PC-9 (cell line): ENCODE data around the gene RNU5D-1. TPM values are rescaled to one million over a fixed set of nuclear protein-coding genes. Genes with fewer than 3 reads are reported as not detected.

Source experiments
- BruUV-seq: library from RNA; stranded (reverse); fragments of 400-500 nt; replicated peaks from 2 replicates; lab custom pipeline; 2021; lab: Mats Ljungman, UMichigan
- CTCF ChIA-PET: fragments of 300-600 bp; sonication (Branson Sonifier 250); formaldehyde crosslinking; loops from one replicate; lab custom pipeline; 2022; ENCODE audit warnings: antibody characterized with exemption; lab: Charles Lee
- POLR2A ChIA-PET: fragments of 300-600 bp; sonication (Branson Sonifier 250); formaldehyde crosslinking; loops from one replicate; lab custom pipeline; 2022; ENCODE audit warnings: antibody characterized with exemption; ENCODE audit not compliant: unreplicated experiment; lab: Charles Lee
- DNase-seq, 2 experiments: peaks; one replicate each; pipeline versions ENCODE4 v3.0.0 to v3.0.0-alpha.2; 2015 to 2022; ENCODE audit warnings: mixed read lengths in 1 of 2
- H2AFZ ChIP-seq: fragments of 200-600 bp; sonication (generic); 2 replicates; pipeline ENCODE4 v1.8.1; 2017; ENCODE audit warnings: antibody characterized with exemption
- H3F3A ChIP-seq: fragments of 200-600 bp; sonication (generic); 2 replicates; pipeline ENCODE4 v1.8.1; 2017; ENCODE audit warnings: antibody characterized with exemption, mild to moderate bottlenecking, low read depth; ENCODE audit not compliant: insufficient read depth
- H3K27ac ChIP-seq: fragments of 200-600 bp; sonication (generic); 2 replicates; pipeline ENCODE4 v1.6.1; 2016; ENCODE audit warnings: mixed run types
- H3K27me3 ChIP-seq: fragments of 200-600 bp; sonication (generic); 2 replicates; pipeline ENCODE4 v1.6.1; 2016; ENCODE audit warnings: low read depth, mixed run types; ENCODE audit not compliant: insufficient read depth
- H3K36me3 ChIP-seq: fragments of 200-600 bp; sonication (generic); 2 replicates; pipeline ENCODE4 v1.6.1; 2016; ENCODE audit warnings: low read depth, mixed run types
- H3K4me1 ChIP-seq: fragments of 200-600 bp; sonication (generic); replicated peaks from 2 replicates; pipeline ENCODE4 v1.6.1; 2016; ENCODE audit warnings: mixed run types; ENCODE audit not compliant: insufficient read depth
- H3K4me2 ChIP-seq: fragments of 200-600 bp; sonication (generic); 2 replicates; pipeline ENCODE4 v1.6.1; 2017; ENCODE audit warnings: mixed run types
- H3K4me3 ChIP-seq: fragments of 200-600 bp; sonication (generic); 2 replicates; pipeline ENCODE4 v1.6.1; 2016; ENCODE audit warnings: mixed run types
- H3K79me2 ChIP-seq: fragments of 200-600 bp; sonication (generic); 2 replicates; pipeline ENCODE4 v1.6.1; 2017; ENCODE audit warnings: low read depth, mixed run types
- H3K9me2 ChIP-seq: fragments of 200-600 bp; sonication (generic); 2 replicates; pipeline ENCODE4 v1.8.1; 2017; ENCODE audit warnings: mild to moderate bottlenecking; ENCODE audit not compliant: insufficient read depth
- H3K9me3 ChIP-seq: fragments of 200-600 bp; sonication (generic); 2 replicates; pipeline ENCODE4 v1.8.1; 2016; ENCODE audit warnings: low read depth; ENCODE audit not compliant: insufficient read depth
- H4K20me1 ChIP-seq: fragments of 200-600 bp; sonication (generic); 2 replicates; pipeline ENCODE4 v1.8.1; 2017; ENCODE audit not compliant: insufficient read depth
- EZH2 ChIP-seq: fragments of 200-600 bp; sonication (generic); IDR thresholded peaks from 2 replicates; pipeline ENCODE4 v1.8.0; 2017; ENCODE audit warnings: antibody characterized with exemption, low read depth
- intact Hi-C: fragments of 100-400 bp; cut with micrococcal nuclease; formaldehyde crosslinking; loops from one replicate; pipeline ENCODE4 v1.10.0; 2022; ENCODE audit not compliant: unreplicated experiment
- total RNA-seq: library from RNA; stranded (reverse); gene quantifications from 2 replicates; pipeline ENCODE4 v1.2.3, GENCODE V29; 2021
- TF ChIP-seq, protein P1 (sequence below): fragments of 200-600 bp; sonication (generic); conservative IDR thresholded peaks from 2 replicates; pipeline ENCODE4 v1.6.1; 2017; ENCODE audit warnings: mixed run types, antibody characterized with exemption, mild to moderate bottlenecking, moderate library complexity

Gene RNU5D-1
- total RNA-seq, 1 experiment from 2014 or later: not detected

DNA sequence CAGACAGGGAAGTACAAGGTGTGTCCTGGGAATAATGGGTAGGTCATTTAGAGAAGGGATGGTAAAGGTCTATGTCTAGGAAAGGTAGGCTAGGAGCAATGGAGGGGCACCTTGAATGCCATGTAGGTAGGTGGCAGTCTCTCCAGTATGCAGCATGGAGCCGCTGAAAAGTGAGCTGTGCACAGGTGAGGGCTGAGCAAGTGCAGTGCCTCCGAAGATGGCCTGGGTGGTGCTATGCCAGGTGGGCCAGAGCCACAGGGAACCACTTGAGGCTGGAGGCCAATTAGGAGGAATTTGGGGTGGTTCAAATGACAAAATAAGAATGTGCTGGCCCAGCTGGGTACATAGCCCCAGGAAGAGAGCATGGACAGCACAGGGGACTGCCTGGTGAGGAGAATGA lies 25.0 kb downstream of the RNU5D-1 start:
- Histone ChIP-seq H3K4me1 (peaks cover 64% of the 10 kb centered on the region), H3F3A (peaks cover 29% of the 10 kb centered on the region), H3K4me3 (no peak overlapping the region), H2AFZ (no peak overlapping the region), H4K20me1 (no peaks in the 10 kb centered on the region), H3K9me2 (no peaks in the 10 kb centered on the region), H3K79me2 (no peaks in the 10 kb centered on the region), H3K4me2 (no peak overlapping the region), H3K27me3 (no peaks in the 10 kb centered on the region), H3K27ac (no peak overlapping the region), H3K36me3 (no peaks in the 10 kb centered on the region), H3K9me3 (no peaks in the 10 kb centered on the region)
- intact Hi-C loops: no loop called here
- DNase-seq: no peak
- no TSS peak for BruUV-seq
- no peak for TF ChIP-seq EZH2
- CTCF ChIA-PET: no interaction called here
- POLR2A ChIA-PET: no interaction called here

DNA sequence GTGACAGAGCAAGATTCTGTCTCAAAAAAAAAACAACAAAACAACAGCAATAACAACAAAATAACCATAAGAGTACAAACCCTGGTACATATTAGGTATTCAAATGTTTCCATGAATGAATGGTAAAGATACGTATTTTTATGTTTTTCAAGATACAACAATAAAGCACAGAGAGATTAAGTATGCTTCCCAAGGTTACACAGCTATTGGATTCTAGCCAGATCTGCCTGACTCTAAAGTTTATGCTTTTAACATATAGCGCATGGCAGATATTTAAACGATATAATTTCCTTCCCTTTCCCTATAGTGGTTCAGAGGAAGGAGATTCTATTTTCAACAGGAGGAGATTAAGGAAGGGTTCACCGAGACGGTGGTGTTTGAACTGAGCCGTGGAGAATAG lies 25.5 kb downstream of the RNU5D-1 start:
- Histone ChIP-seq H3K4me1 (peaks cover 68% of the 10 kb centered on the region), H3F3A (peaks cover 33% of the 10 kb centered on the region), H3K4me3 (no peak overlapping the region), H3K79me2 (no peaks in the 10 kb centered on the region), H4K20me1 (no peaks in the 10 kb centered on the region), H3K4me2 (no peak overlapping the region), H2AFZ (no peak overlapping the region), H3K36me3 (no peaks in the 10 kb centered on the region), H3K9me3 (no peaks in the 10 kb centered on the region), H3K9me2 (no peaks in the 10 kb centered on the region), H3K27ac (no peak overlapping the region), H3K27me3 (no peaks in the 10 kb centered on the region)
- intact Hi-C loops: no loop called here
- no peak for DNase-seq
- ChIA-PET CTCF (no interaction called here), POLR2A (no interaction called here)
- BruUV-seq: no TSS peak
- TF ChIP-seq, protein P1, sequence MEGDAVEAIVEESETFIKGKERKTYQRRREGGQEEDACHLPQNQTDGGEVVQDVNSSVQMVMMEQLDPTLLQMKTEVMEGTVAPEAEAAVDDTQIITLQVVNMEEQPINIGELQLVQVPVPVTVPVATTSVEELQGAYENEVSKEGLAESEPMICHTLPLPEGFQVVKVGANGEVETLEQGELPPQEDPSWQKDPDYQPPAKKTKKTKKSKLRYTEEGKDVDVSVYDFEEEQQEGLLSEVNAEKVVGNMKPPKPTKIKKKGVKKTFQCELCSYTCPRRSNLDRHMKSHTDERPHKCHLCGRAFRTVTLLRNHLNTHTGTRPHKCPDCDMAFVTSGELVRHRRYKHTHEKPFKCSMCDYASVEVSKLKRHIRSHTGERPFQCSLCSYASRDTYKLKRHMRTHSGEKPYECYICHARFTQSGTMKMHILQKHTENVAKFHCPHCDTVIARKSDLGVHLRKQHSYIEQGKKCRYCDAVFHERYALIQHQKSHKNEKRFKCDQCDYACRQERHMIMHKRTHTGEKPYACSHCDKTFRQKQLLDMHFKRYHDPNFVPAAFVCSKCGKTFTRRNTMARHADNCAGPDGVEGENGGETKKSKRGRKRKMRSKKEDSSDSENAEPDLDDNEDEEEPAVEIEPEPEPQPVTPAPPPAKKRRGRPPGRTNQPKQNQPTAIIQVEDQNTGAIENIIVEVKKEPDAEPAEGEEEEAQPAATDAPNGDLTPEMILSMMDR: no peak
- no peak for TF ChIP-seq EZH2

DNA sequence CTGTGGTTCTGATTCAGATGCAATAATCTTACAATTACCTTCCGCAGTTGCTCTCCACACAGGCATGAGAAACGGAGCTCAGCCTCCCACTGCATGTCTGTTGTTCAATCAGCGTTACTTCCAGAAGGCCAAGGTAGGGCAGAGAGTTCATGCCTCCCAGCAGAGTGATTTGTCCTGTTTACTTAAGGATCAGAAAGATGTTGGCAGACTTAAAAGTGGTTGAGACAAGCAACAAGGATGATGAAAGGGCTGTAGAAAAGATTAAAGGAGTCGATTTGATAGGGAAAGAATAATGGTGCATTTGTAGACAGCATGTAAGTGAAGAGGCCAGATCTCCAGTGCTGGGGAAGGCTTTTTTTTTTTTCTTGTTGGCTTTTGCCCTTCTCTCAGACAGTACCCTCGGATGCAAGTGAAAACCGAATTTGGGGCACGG lies 29.8 kb downstream of the RNU5D-1 start:
- peaks cover 17% of the 10 kb centered on the region; the same call in 1 of the 2 replicates for H3F3A ChIP-seq
- H3K9me3 ChIP-seq: no peaks in the 10 kb centered on the region
- H3K36me3 ChIP-seq: no peaks in the 10 kb centered on the region
- POLR2A ChIA-PET: interaction anchor here (0.6 kb wide), 1 partner anchor 30 kb away, joined by 3 read pairs; the partner anchor contains the start of gene RNU5D-1
- TF ChIP-seq, protein P1: no peak
- no peak for TF ChIP-seq EZH2
- no TSS peak for BruUV-seq
- H2AFZ ChIP-seq: no peak overlapping the region
- peak in 1 of 2 experiments; percentile 65 for DNase-seq
- H3K9me2 ChIP-seq: no peaks in the 10 kb centered on the region
- peak overlapping the region; percentile 3; the same call in 1 of the 2 replicates for H3K4me2 ChIP-seq
- H3K27ac ChIP-seq: no peak overlapping the region
- no peaks in the 10 kb centered on the region for H4K20me1 ChIP-seq
- CTCF ChIA-PET: interaction anchor here (0.6 to 0.7 kb wide), 2 partner anchors 11 to 269 kb away, joined by 3 to 6 read pairs; no protein-coding TSS in a partner anchor
- H3K4me1 ChIP-seq: peaks cover 37% of the 10 kb centered on the region
- no peak overlapping the region for H3K4me3 ChIP-seq
- no peaks in the 10 kb centered on the region for H3K79me2 ChIP-seq
- intact Hi-C loops: no loop called here
- no peaks in the 10 kb centered on the region for H3K27me3 ChIP-seq
